Kidney (tissue), 14 donors: ENCODE data around the gene BACH2. TPM values are rescaled to one million over a fixed set of nuclear protein-coding genes. Genes with fewer than 3 reads are reported as not detected.

Experiments
- DNase-seq, 5 donors: peaks; one replicate each; pipeline ENCODE4 v3.0.0-alpha.2; 2013 to 2020
- FAIRE-seq: peaks from 2 replicates; lab custom pipeline; 2012; peaks lifted over from hg19 to GRCh38; lab: Jason Lieb, UNC
- H3K27ac ChIP-seq, 2 donors: one replicate each; pipeline ENCODE4 v1.7.0; 2013; ENCODE audit warnings: low read depth in 2 of 2, low read length in 2 of 2, inconsistent platforms in 1 of 2
- H3K27me3 ChIP-seq: one replicate; pipeline ENCODE4 v1.7.1; 2013; ENCODE audit warnings: low read length, inconsistent platforms; ENCODE audit not compliant: control insufficient read depth, insufficient read depth
- H3K36me3 ChIP-seq, 3 donors: one replicate each; pipeline versions ENCODE4 v1.7.0 to v1.7.1; 2013; ENCODE audit warnings: low read length in 3 of 3, control low read depth in 1 of 3, inconsistent platforms in 1 of 3; ENCODE audit not compliant: insufficient read depth in 3 of 3, control insufficient read depth in 2 of 3
- H3K4me1 ChIP-seq, 3 donors: one replicate each; pipeline versions ENCODE4 v1.7.0 to v1.7.1; 2013; ENCODE audit warnings: low read length in 3 of 3, inconsistent platforms in 1 of 3, low read depth in 1 of 3; ENCODE audit not compliant: control insufficient read depth in 2 of 3, insufficient read depth in 2 of 3
- H3K4me3 ChIP-seq, 3 donors: one replicate each; pipeline versions ENCODE4 v1.7.0 to v1.8.1; 2013; ENCODE audit warnings: low read length in 3 of 3, control low read depth in 1 of 3, inconsistent platforms in 1 of 3
- H3K9ac ChIP-seq, 3 donors: one replicate each; pipeline versions ENCODE4 v1.7.0 to v1.7.1; 2013; ENCODE audit warnings: low read length in 3 of 3, control low read depth in 1 of 3, inconsistent platforms in 1 of 3
- H3K9me3 ChIP-seq, 3 donors: one replicate each; pipeline versions ENCODE4 v1.7.0 to v1.7.1; 2013; ENCODE audit warnings: low read length in 3 of 3, control low read depth in 1 of 3, inconsistent platforms in 1 of 3; ENCODE audit not compliant: control insufficient read depth in 2 of 3, insufficient read depth in 1 of 3
- intact Hi-C: fragments of 100-400 bp; cut with DNase I; formaldehyde crosslinking; loops from one replicate; pipeline ENCODE4 v1.11.1; 2022
- polyA plus RNA-seq: library from polyadenylated mRNA; stranded (reverse); fragments of 350-450 nt; fragmentation: Illumina TruSeq; extraction: RNeasy Lipid Tissue Mini Kit (QIAGEN cat#74804); gene quantifications from one replicate; pipeline ENCODE4 v1.2.3, GENCODE V29; 2014; ENCODE audit warnings: low read depth, low replicate concordance; ENCODE audit not compliant: insufficient read depth
- total RNA-seq: library from RNA; stranded (reverse); fragmentation: NEBNext Ultra II Directional; extraction: Animal tissue kit (Norgen Biotek cat#: 25700); gene quantifications from one replicate; pipeline ENCODE4 v1.2.1, GENCODE V29; 2021
- TF ChIP-seq, protein P1 (sequence below): IDR thresholded peaks from 3 replicates; pipeline ENCODE4 v1.5.1; 2012; ENCODE audit warnings: mild to moderate bottlenecking, moderate library complexity, borderline replicate concordance; ENCODE audit not compliant: insufficient read depth; ENCODE audit errors: extremely low read depth
- donor health status: control.
- donor health status: control.
- donor health status: control.
- donor health status: control.
- donor health status: control.
- donor health status: DM: yes; HTN: yes; CAD: no.
- donor health status: Normal renal cell carcinoma (clear cell type).

Gene BACH2
- total and polyA plus RNA-seq, 2 donors from 2014 or later: 0.32 to 6.9 TPM

DNA sequence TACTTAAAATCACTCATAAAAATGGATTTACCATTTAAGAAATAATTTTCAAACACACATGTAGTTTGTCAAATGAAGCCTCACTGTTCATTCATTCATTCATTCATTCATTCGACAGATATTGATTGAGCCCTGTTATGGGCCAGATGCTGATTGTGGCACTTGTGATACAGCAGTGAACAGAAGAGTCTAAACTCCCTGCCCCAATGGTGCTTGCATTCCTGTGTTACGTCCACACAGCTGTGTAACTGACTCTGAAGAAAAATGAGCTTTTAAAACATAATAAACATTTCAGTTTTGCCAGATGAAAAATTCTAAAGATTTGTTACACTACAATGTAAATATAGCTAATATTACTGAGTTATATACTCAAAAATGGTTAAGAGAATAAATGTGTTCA, 46.2 kb downstream of the BACH2 start:
- intact Hi-C loops: no loop called here
- DNase-seq (no peak), FAIRE-seq (no peak)
- no peak overlapping the region for H3K9ac ChIP-seq
- TF ChIP-seq, protein P1, sequence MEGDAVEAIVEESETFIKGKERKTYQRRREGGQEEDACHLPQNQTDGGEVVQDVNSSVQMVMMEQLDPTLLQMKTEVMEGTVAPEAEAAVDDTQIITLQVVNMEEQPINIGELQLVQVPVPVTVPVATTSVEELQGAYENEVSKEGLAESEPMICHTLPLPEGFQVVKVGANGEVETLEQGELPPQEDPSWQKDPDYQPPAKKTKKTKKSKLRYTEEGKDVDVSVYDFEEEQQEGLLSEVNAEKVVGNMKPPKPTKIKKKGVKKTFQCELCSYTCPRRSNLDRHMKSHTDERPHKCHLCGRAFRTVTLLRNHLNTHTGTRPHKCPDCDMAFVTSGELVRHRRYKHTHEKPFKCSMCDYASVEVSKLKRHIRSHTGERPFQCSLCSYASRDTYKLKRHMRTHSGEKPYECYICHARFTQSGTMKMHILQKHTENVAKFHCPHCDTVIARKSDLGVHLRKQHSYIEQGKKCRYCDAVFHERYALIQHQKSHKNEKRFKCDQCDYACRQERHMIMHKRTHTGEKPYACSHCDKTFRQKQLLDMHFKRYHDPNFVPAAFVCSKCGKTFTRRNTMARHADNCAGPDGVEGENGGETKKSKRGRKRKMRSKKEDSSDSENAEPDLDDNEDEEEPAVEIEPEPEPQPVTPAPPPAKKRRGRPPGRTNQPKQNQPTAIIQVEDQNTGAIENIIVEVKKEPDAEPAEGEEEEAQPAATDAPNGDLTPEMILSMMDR: no peak
- no peak overlapping the region for H3K27ac ChIP-seq
- H3K4me1 ChIP-seq: no peaks in the 10 kb centered on the region
- H3K9me3 ChIP-seq: no peaks in the 10 kb centered on the region
- H3K4me3 ChIP-seq: no peak overlapping the region
- no peaks in the 10 kb centered on the region for H3K27me3 ChIP-seq
- no peaks in the 10 kb centered on the region for H3K36me3 ChIP-seq

- H3K4me1 ChIP-seq: no peaks in the 10 kb centered on the region
- no peak overlapping the region for H3K4me3 ChIP-seq
- intact Hi-C loops: no loop called here
- DNase-seq (no peak), FAIRE-seq (no peak)
- TF ChIP-seq, protein P1: no peak
- H3K36me3 ChIP-seq: no peaks in the 10 kb centered on the region
- no peak overlapping the region for H3K9ac ChIP-seq
- no peaks in the 10 kb centered on the region for H3K9me3 ChIP-seq
- H3K27ac ChIP-seq: no peak overlapping the region
- no peaks in the 10 kb centered on the region for H3K27me3 ChIP-seq
These were observed 47.2 kb downstream of the BACH2 start for GRCh38 chr6:90249458-90249857.

GRCh38 chr6:90249034-90249433, 47.6 kb downstream of the BACH2 start:
- FAIRE-seq (no peak), DNase-seq (no peak)
- Histone ChIP-seq H3K27me3 (no peaks in the 10 kb centered on the region), H3K9ac (no peak overlapping the region), H3K9me3 (no peaks in the 10 kb centered on the region), H3K36me3 (no peaks in the 10 kb centered on the region), H3K4me3 (no peak overlapping the region), H3K4me1 (no peaks in the 10 kb centered on the region), H3K27ac (no peak overlapping the region)
- TF ChIP-seq, protein P1: no peak
- intact Hi-C loops: no loop called here

- TF ChIP-seq, protein P1: no peak
- H3K9ac ChIP-seq: no peak overlapping the region
- no peaks in the 10 kb centered on the region for H3K27me3 ChIP-seq
- FAIRE-seq (no peak), DNase-seq (no peak)
- intact Hi-C loops: no loop called here
- no peak overlapping the region for H3K27ac ChIP-seq
- no peaks in the 10 kb centered on the region for H3K9me3 ChIP-seq
- no peak overlapping the region for H3K4me3 ChIP-seq
- no peaks in the 10 kb centered on the region for H3K36me3 ChIP-seq
- no peaks in the 10 kb centered on the region for H3K4me1 ChIP-seq
These were observed 49.4 kb downstream of the BACH2 start for GRCh38 chr6:90247262-90247661.
